Stomach (tissue), 9 donors: ENCODE results near the gene DSE. TPM values are rescaled to one million over a fixed set of nuclear protein-coding genes. Genes with fewer than 3 reads are reported as not detected.

Source experiments
- DNase-seq, 2 donors: peaks; one replicate each; pipeline versions ENCODE4 v3.0.0 to v3.0.0-alpha.2; 2013 to 2019
- H3K27ac ChIP-seq, 5 donors: fragments of 200-600 bp in 4 of 5; sonication (generic) in 4 of 5; one replicate each; pipeline ENCODE4 v1.5.1; 2013 to 2019; ENCODE audit warnings: mild to moderate bottlenecking in 1 of 5, moderate library complexity in 1 of 5
- H3K27me3 ChIP-seq, 3 donors: fragments of 200-600 bp; sonication (generic); one replicate each; pipeline ENCODE4 v1.5.1; 2017 to 2019; ENCODE audit warnings: mixed run types in 1 of 3
- H3K36me3 ChIP-seq, 4 donors: fragments of 200-600 bp; sonication (generic); 1 replicate in 3 of 4; 2 replicates in 1 of 4; pipeline ENCODE4 v1.5.1; 2016 to 2019
- H3K4me1 ChIP-seq, 4 donors: fragments of 200-600 bp; sonication (generic); one replicate each; pipeline ENCODE4 v1.5.1; 2016 to 2019
- H3K4me3 ChIP-seq, 4 donors: fragments of 200-600 bp; sonication (generic) in 3 of 4; one replicate each; pipeline ENCODE4 v1.5.1; 2016 to 2019; ENCODE audit warnings: mild to moderate bottlenecking in 1 of 4
- H3K9me3 ChIP-seq, 4 donors: fragments of 200-600 bp; sonication (generic); one replicate each; pipeline ENCODE4 v1.5.1; 2016 to 2019
- CTCF ChIP-seq, 7 experiments: fragments of 450-650 bp in 4 of 7; fragments of 200-600 bp in 3 of 7; sonication (generic) in 3 of 7; IDR thresholded peaks; one replicate each; pipeline ENCODE4 v1.5.1; 2016 to 2019; ENCODE audit warnings: antibody characterized with exemption in 7 of 7, control low read depth in 2 of 7, mild to moderate bottlenecking in 1 of 7
- EP300 ChIP-seq: sonication (generic); formaldehyde crosslinking; IDR thresholded peaks from one replicate; pipeline ENCODE4 v1.6.1; 2017; ENCODE audit warnings: antibody characterized with exemption
- POLR2A ChIP-seq, 4 donors: fragments of 450-650 bp; IDR thresholded peaks; one replicate each; pipeline ENCODE4 v1.6.1; 2016; ENCODE audit warnings: antibody characterized with exemption in 4 of 4, control low read depth in 2 of 4, mild to moderate bottlenecking in 1 of 4, moderate library complexity in 1 of 4
- POLR2AphosphoS5 ChIP-seq, 3 donors: sonication (generic); formaldehyde crosslinking; IDR thresholded peaks; one replicate each; pipeline ENCODE4 v1.6.1; 2016; ENCODE audit warnings: antibody characterized with exemption in 3 of 3
- WGBS, 5 donors: extraction: QIAGEN DNeasy Blood & Tissue Kit in 3 of 5; methylation state at CpG; one replicate each; pipeline versions ENCODE4 v1.1.5 to v1.1.7; 2013 to 2018; 5-methylcytosine and 5-hydroxymethylcytosine counted together
- intact Hi-C: fragments of 100-400 bp; cut with DNase I; formaldehyde crosslinking; loops from one replicate; pipeline ENCODE4 v1.15.1; 2023; ENCODE audit warnings: low total_unique reads
- polyA plus RNA-seq, 3 donors: library from polyadenylated mRNA; stranded (reverse); fragments of 200-250 nt; gene quantifications; one replicate each; pipeline ENCODE4 v1.2.3, GENCODE V29; 2013
- total RNA-seq, 5 donors: library from RNA; depleted of rRNA; stranded (reverse); fragments of >200 nt; gene quantifications; one replicate each; pipeline versions ENCODE4 v1.1.0 to v1.2.3, GENCODE V29; 2014 to 2016
- donor health status: healthy with polysubstance abuse.
- donor health status: Bipolar disorder and iron deficiency.
- donor health status: healthy.

The DSE gene
- total and polyA plus RNA-seq, 8 donors: 3.8 to 39.8 (median 12.5) TPM

DNA sequence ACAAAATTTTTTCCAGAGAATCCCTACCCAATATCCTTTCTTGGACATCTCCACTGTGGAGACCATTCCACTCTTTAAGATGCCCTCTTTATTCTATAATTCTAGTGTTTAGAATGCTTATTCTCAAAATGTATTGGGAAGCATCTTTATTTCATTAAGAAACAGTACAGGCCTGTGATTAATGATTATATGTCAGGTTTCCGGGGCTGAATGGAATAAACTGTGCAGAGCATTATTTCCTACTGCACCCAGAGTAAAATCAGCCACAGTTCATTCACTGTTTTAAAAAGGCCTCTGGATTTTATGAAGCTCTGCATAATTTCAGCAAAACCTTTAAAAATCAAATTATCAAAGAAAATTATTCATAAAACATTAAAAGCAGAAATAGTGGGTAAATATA is 42.6 kb downstream of the DSE start:
- DNase-seq: no peak
- H3K4me1 ChIP-seq: peaks cover 0 to 23% (median 5%) of the 10 kb centered on the region in 4 donors
- no peak overlapping the region for H3K27ac ChIP-seq
- H3K9me3 ChIP-seq: no peaks in the 10 kb centered on the region
- TF ChIP-seq EP300 (no peak), CTCF (IDR thresholded peaks at IDR 0.05) (no peak), POLR2A (IDR thresholded peaks at IDR 0.05) (no peak), POLR2AphosphoS5 (IDR thresholded peaks at IDR 0.05) (no peak)
- H3K36me3 ChIP-seq: no peaks in the 10 kb centered on the region
- H3K27me3 ChIP-seq: no peaks in the 10 kb centered on the region
- WGBS, 5 donors: 56 to 89% (median 78%) methylated on average over 1 of the region's 1 CpG
- no peak overlapping the region for H3K4me3 ChIP-seq
- intact Hi-C loops: no loop called here

DNA sequence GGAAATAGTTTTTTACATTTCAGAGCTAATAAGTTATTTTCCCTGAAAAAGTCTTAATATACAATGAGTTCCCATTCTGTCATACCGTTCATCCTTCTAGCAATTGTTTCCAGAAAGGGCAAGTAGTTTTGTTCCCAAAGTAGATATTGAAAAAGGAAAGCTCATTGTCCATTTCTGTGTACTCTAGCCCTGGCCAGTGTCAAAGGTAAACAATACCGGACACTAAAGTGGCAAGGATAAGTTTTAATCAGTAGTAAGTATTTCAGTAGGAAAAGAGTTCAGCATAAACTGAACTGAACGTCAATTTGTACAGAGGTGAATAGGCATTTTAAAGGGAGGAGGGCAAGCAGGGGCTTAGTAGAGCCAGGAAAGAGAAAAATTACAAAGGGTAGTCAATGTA is 46.9 kb downstream of the DSE start:
- Histone ChIP-seq H3K27ac (no peak overlapping the region), H3K36me3 (no peaks in the 10 kb centered on the region), H3K4me1 (peaks cover 0 to 12% (median 2%) of the 10 kb centered on the region in 4 donors), H3K27me3 (no peaks in the 10 kb centered on the region), H3K4me3 (no peak overlapping the region), H3K9me3 (no peaks in the 10 kb centered on the region)
- TF ChIP-seq POLR2AphosphoS5 (IDR thresholded peaks at IDR 0.05) (no peak), CTCF (IDR thresholded peaks at IDR 0.05) (no peak), POLR2A (IDR thresholded peaks at IDR 0.05) (no peak), EP300 (no peak)
- WGBS, 5 donors: 40 to 63% (median 49%) methylated on average over 3 of the region's 3 CpGs
- intact Hi-C loops: no loop called here
- no peak for DNase-seq

GRCh38 chr6:116419069-116419786 is 48.5 kb downstream of the DSE start:
- Histone ChIP-seq H3K4me3 (no peak overlapping the region), H3K27ac (no peak overlapping the region), H3K4me1 (peaks cover 0 to 17% (median 2%) of the 10 kb centered on the region in 4 donors), H3K27me3 (no peaks in the 10 kb centered on the region), H3K9me3 (no peaks in the 10 kb centered on the region), H3K36me3 (no peaks in the 10 kb centered on the region)
- DNase-seq: no peak
- TF ChIP-seq CTCF (IDR thresholded peaks at IDR 0.05) (no peak), POLR2A (IDR thresholded peaks at IDR 0.05) (no peak), EP300 (no peak), POLR2AphosphoS5 (IDR thresholded peaks at IDR 0.05) (no peak)
- 58 to 82% (median 63%) methylated on average over 2 of the region's 2 CpGs for WGBS, 5 donors
- intact Hi-C loops: no loop called here

DNA sequence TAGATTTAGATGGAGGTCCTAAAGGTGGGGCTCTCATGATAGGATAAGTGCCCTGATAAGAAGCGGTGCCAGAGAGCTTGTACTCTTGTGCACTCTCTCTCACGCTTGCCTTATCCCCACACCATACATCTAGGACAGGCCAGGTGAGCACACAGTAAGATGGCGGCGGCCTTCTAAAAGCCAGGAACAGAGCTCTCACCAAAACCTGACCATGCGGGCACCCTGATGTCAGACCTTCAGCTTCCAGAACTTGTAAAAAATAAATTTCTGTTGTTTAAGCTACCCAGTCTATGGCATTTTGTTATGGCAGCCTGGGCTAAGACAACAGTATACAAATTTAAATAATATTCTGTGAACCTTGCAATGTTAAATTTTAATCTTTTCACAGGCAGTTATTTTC is 49.6 kb downstream of the DSE start:
- H3K4me3 ChIP-seq: no peak overlapping the region
- no peaks in the 10 kb centered on the region for H3K9me3 ChIP-seq
- H3K27ac ChIP-seq: no peak overlapping the region
- no peaks in the 10 kb centered on the region for H3K27me3 ChIP-seq
- H3K36me3 ChIP-seq: no peaks in the 10 kb centered on the region
- DNase-seq: no peak
- H3K4me1 ChIP-seq: peaks cover 0 to 17% (median 2%) of the 10 kb centered on the region in 4 donors
- WGBS, 5 donors: 94 to 97% (median 96%) methylated on average over 5 of the region's 5 CpGs
- TF ChIP-seq POLR2A (IDR thresholded peaks at IDR 0.05): no peak
- TF ChIP-seq POLR2AphosphoS5 (IDR thresholded peaks at IDR 0.05): no peak
- TF ChIP-seq CTCF (IDR thresholded peaks at IDR 0.05): no peak
- no peak for TF ChIP-seq EP300
- intact Hi-C loops: no loop called here
